NCI-H2196 treated with DMSO at 0.1 percent for 48 hours (cell line): ENCODE data around the gene MANF.
"Not testable (repeated sequence)": the region's sequence is repeated elsewhere in the genome, so short reads cannot be mapped to it uniquely, and the experiment has no call there.

Experiments
- DNase-seq: peaks from one replicate; lab custom pipeline; 2025; ENCODE audit not compliant: unreplicated experiment; lab: John Stamatoyannopoulos, UW

MANF gene

GRCh38 chr3:51371943-51372557, 13.0 kb upstream of the MANF start:
- peak; percentile 9 for DNase-seq

- DNase-seq, result no peak
Measured at GRCh38 chr3:51373658-51374421, 11.3 kb upstream of the MANF start.

- DNase-seq, result no peak
Measured at GRCh38 chr3:51374456-51374855, 10.6 kb upstream of the MANF start.

GRCh38 chr3:51375136-51375535, 10.0 kb upstream of the MANF start:
- DNase-seq, result no peak

GRCh38 chr3:51375571-51375970, 9.5 kb upstream of the MANF start:
- DNase-seq, result no peak

- no peak for DNase-seq
Measured at GRCh38 chr3:51378065-51378464, 7.0 kb upstream of the MANF start.

GRCh38 chr3:51378726-51379125, 6.4 kb upstream of the MANF start:
- no peak for DNase-seq

- DNase-seq, result no peak
Measured at GRCh38 chr3:51379301-51379700, 5.8 kb upstream of the MANF start.

- no peak for DNase-seq
Measured at GRCh38 chr3:51379746-51380455, 5.2 kb upstream of the MANF start.

GRCh38 chr3:51380601-51381332, 4.3 kb upstream of the MANF start:
- DNase-seq, result no peak

GRCh38 chr3:51381333-51381705, 3.8 kb upstream of the MANF start:
- DNase-seq, result no peak

GRCh38 chr3:51382076-51382745, 2.9 kb upstream of the MANF start:
- no peak for DNase-seq

GRCh38 chr3:51382947-51383578, 2.0 kb upstream of the MANF start:
- no peak for DNase-seq

- no peak for DNase-seq
Measured at GRCh38 chr3:51384055-51384725, 901 bp upstream of the MANF start.

GRCh38 chr3:51385621-51386091, 565 bp downstream of the MANF start:
- DNase-seq, result no peak

- DNase-seq, result no peak
Measured at GRCh38 chr3:51386159-51386851, 1.2 kb downstream of the MANF start.

GRCh38 chr3:51386852-51387229, 1.8 kb downstream of the MANF start:
- DNase-seq, result no peak

GRCh38 chr3:51387281-51387680, 2.2 kb downstream of the MANF start:
- not testable (repeated sequence) for DNase-seq

- DNase-seq, result no peak
Measured at GRCh38 chr3:51388286-51389029, 3.4 kb downstream of the MANF start.
